DND-41 (cell line): Measurements from ENCODE around the gene NXPE3.

Source experiments
- EZH2 ChIP-seq: IDR thresholded peaks from 3 replicates; pipeline ENCODE4 v1.6.1; 2012; ENCODE audit warnings: borderline replicate concordance, low read depth, mild to moderate bottlenecking, moderate library complexity, low read length, inconsistent platforms; ENCODE audit not compliant: severe bottlenecking
- TF ChIP-seq, protein P1 (sequence below): IDR thresholded peaks from 2 replicates; pipeline ENCODE4 v1.5.1; 2012; ENCODE audit warnings: borderline replicate concordance, low read length, moderate library complexity, mild to moderate bottlenecking; ENCODE audit not compliant: poor library complexity, severe bottlenecking; ENCODE audit errors: extremely low read depth

GRCh38 chr3:101813817-101814440 lies 34.9 kb downstream of the NXPE3 start:
- TF ChIP-seq, protein P1, sequence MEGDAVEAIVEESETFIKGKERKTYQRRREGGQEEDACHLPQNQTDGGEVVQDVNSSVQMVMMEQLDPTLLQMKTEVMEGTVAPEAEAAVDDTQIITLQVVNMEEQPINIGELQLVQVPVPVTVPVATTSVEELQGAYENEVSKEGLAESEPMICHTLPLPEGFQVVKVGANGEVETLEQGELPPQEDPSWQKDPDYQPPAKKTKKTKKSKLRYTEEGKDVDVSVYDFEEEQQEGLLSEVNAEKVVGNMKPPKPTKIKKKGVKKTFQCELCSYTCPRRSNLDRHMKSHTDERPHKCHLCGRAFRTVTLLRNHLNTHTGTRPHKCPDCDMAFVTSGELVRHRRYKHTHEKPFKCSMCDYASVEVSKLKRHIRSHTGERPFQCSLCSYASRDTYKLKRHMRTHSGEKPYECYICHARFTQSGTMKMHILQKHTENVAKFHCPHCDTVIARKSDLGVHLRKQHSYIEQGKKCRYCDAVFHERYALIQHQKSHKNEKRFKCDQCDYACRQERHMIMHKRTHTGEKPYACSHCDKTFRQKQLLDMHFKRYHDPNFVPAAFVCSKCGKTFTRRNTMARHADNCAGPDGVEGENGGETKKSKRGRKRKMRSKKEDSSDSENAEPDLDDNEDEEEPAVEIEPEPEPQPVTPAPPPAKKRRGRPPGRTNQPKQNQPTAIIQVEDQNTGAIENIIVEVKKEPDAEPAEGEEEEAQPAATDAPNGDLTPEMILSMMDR: peak; percentile 65
- TF ChIP-seq EZH2: no peak
